ENCODE results near the gene COLQ.

DNA sequence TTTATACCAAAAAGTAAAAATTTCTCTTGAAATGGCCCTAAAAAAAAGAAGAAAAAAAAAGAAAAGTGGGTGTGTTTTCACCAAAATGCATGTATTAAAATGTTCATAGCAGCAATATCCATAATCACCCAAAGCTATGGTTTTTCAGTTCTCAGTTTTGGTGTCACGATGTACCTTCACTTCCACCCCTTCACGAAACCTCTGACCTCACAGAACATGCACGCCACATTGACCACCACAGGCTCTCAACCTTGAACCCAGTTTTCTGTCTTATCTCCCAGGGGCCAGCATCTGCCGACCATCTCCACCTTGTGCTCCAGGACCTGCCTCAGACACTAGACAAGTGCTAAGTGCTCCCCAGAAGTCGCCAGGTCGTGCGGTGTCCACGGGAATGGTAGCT, 30.4 kb downstream of the COLQ start:
- TF ChIP-seq, protein P1, sequence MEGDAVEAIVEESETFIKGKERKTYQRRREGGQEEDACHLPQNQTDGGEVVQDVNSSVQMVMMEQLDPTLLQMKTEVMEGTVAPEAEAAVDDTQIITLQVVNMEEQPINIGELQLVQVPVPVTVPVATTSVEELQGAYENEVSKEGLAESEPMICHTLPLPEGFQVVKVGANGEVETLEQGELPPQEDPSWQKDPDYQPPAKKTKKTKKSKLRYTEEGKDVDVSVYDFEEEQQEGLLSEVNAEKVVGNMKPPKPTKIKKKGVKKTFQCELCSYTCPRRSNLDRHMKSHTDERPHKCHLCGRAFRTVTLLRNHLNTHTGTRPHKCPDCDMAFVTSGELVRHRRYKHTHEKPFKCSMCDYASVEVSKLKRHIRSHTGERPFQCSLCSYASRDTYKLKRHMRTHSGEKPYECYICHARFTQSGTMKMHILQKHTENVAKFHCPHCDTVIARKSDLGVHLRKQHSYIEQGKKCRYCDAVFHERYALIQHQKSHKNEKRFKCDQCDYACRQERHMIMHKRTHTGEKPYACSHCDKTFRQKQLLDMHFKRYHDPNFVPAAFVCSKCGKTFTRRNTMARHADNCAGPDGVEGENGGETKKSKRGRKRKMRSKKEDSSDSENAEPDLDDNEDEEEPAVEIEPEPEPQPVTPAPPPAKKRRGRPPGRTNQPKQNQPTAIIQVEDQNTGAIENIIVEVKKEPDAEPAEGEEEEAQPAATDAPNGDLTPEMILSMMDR (IDR thresholded peaks at IDR 0.05): no peak
- TF ChIP-seq POLR2A (IDR thresholded peaks at IDR 0.05): no peak
